Smooth muscle cell (in vitro differentiated cells): ENCODE results near the gene UBA5. TPM values are rescaled to one million over a fixed set of nuclear protein-coding genes. Genes with fewer than 3 reads are reported as not detected.

ENCODE experiments used
- DNase-seq: peaks from one replicate; lab custom pipeline; 2025; ENCODE audit not compliant: unreplicated experiment; lab: John Stamatoyannopoulos, UW
- H2AFZ ChIP-seq: fragments of 200-600 bp; sonication (generic); 2 replicates; pipeline ENCODE4 v1.6.0; 2016; ENCODE audit warnings: antibody characterized with exemption, low read depth, mild to moderate bottlenecking
- H3F3A ChIP-seq: fragments of 200-600 bp; sonication (generic); 2 replicates; pipeline ENCODE4 v1.6.0; 2017; ENCODE audit warnings: antibody characterized with exemption, low read depth
- H3K27ac ChIP-seq: fragments of 200-600 bp; sonication (generic); 2 replicates; pipeline ENCODE4 v1.5.1; 2016; ENCODE audit warnings: low read depth, mild to moderate bottlenecking
- H3K27me3 ChIP-seq: fragments of 200-600 bp; sonication (generic); 2 replicates; pipeline ENCODE4 v1.6.1; 2016; ENCODE audit warnings: low read depth, mild to moderate bottlenecking
- H3K36me3 ChIP-seq: fragments of 200-600 bp; sonication (generic); 2 replicates; pipeline ENCODE4 v1.5.1; 2016; ENCODE audit warnings: low read depth
- H3K4me1 ChIP-seq: fragments of 200-600 bp; sonication (generic); 2 replicates; pipeline ENCODE4 v1.5.1; 2016; ENCODE audit warnings: low read depth
- H3K4me2 ChIP-seq: fragments of 200-600 bp; sonication (generic); 2 replicates; pipeline ENCODE4 v1.6.0; 2016; ENCODE audit warnings: mild to moderate bottlenecking
- H3K4me3 ChIP-seq: fragments of 200-600 bp; sonication (generic); 2 replicates; pipeline ENCODE4 v1.5.1; 2016; ENCODE audit warnings: mild to moderate bottlenecking
- H3K79me2 ChIP-seq: fragments of 200-600 bp; sonication (generic); 2 replicates; pipeline ENCODE4 v1.6.0; 2016; ENCODE audit warnings: low read depth, mild to moderate bottlenecking
- H3K9ac ChIP-seq: fragments of 200-600 bp; sonication (generic); 2 replicates; pipeline ENCODE4 v1.6.0; 2016; ENCODE audit warnings: low read depth
- H3K9me3 ChIP-seq: fragments of 200-600 bp; sonication (generic); replicated peaks from 2 replicates; pipeline ENCODE4 v1.5.1; 2016; ENCODE audit warnings: low read depth
- H4K20me1 ChIP-seq: fragments of 200-600 bp; sonication (generic); 2 replicates; pipeline ENCODE4 v1.6.0; 2016; ENCODE audit warnings: low read depth
- WGBS: methylation state at CpG from one replicate; pipeline ENCODE4 v1.1.7; 2016; ENCODE audit warnings: low lambda C conversion rate; 5-methylcytosine and 5-hydroxymethylcytosine counted together
- polyA plus RNA-seq: library from polyadenylated mRNA; unstranded; fragments of >200 nt; fragmentation: Nextera tagmentation; extraction: Ambion mirVana; gene quantifications from 2 replicates; pipeline ENCODE4 v1.2.1, GENCODE V29; 2016
- total RNA-seq: library from RNA; depleted of rRNA; stranded (reverse); fragments of >200 nt; gene quantifications from 2 replicates; pipeline ENCODE4 v1.2.3, GENCODE V29; 2014
- TF ChIP-seq, protein P1 (sequence below): fragments of 200-600 bp; sonication (generic); IDR thresholded peaks from 2 replicates; pipeline ENCODE4 v1.5.1; 2017; ENCODE audit warnings: borderline replicate concordance, mild to moderate bottlenecking, antibody characterized with exemption; ENCODE audit not compliant: insufficient read depth, poor library complexity, severe bottlenecking

The UBA5 gene
- total and polyA plus RNA-seq, 2 experiments from 2014 or later = 36.0 to 43.7 TPM

DNA sequence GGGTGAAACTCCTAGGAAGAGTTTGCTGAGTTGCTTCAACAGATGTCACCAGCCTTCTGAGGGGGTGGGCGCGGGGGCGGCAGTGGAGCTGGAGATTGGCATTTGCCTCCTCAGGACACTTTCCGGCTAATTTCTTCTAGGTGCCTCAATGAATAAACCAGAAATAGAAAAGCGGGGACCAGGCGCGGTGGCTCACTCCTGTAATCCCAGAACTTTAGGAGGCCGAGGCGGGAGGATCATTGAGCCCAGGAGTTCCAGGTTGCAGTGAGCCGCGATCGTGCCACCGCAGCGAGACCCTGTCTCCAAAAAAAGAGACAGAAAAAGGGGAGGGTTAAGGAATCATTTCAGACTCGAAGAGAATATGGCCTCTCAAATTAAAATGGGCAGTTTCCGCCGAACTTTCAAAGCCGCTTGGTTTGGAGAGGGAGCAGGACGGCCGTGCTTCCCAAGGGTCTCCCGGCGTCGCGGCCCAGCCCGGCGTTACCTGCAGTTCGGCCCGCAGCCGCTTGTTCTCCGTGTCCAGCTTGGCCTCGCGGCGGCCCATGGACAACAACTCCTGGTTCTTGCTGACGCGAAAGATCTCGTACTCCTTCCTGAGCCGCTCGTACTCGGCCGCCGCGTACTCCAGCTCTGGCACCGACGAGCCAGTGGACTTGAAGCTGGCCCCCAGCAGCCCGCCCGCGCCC, 61.5 kb downstream of the UBA5 start:
- no peaks in the 10 kb centered on the region for H3K9me3 ChIP-seq
- 3% methylated on average over 45 of the region's 47 CpGs for WGBS
- DNase-seq = no peak
- H3K79me2 ChIP-seq = peaks cover 44% of the 10 kb centered on the region
- H3F3A ChIP-seq = peaks cover 19% of the 10 kb centered on the region
- no peaks in the 10 kb centered on the region for H3K27me3 ChIP-seq
- H4K20me1 ChIP-seq = peaks cover 19% of the 10 kb centered on the region
- H3K4me3 ChIP-seq = peak overlapping the region; percentile 97
- peak overlapping the region; percentile 97 for H2AFZ ChIP-seq
- peak overlapping the region; percentile 92 for H3K4me2 ChIP-seq
- peak overlapping the region; percentile 92 for H3K27ac ChIP-seq
- H3K4me1 ChIP-seq = peaks cover 17% of the 10 kb centered on the region
- H3K36me3 ChIP-seq = peaks cover 10% of the 10 kb centered on the region
- peak overlapping the region; percentile 88 for H3K9ac ChIP-seq
- TF ChIP-seq, protein P1, sequence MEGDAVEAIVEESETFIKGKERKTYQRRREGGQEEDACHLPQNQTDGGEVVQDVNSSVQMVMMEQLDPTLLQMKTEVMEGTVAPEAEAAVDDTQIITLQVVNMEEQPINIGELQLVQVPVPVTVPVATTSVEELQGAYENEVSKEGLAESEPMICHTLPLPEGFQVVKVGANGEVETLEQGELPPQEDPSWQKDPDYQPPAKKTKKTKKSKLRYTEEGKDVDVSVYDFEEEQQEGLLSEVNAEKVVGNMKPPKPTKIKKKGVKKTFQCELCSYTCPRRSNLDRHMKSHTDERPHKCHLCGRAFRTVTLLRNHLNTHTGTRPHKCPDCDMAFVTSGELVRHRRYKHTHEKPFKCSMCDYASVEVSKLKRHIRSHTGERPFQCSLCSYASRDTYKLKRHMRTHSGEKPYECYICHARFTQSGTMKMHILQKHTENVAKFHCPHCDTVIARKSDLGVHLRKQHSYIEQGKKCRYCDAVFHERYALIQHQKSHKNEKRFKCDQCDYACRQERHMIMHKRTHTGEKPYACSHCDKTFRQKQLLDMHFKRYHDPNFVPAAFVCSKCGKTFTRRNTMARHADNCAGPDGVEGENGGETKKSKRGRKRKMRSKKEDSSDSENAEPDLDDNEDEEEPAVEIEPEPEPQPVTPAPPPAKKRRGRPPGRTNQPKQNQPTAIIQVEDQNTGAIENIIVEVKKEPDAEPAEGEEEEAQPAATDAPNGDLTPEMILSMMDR = no peak

DNA sequence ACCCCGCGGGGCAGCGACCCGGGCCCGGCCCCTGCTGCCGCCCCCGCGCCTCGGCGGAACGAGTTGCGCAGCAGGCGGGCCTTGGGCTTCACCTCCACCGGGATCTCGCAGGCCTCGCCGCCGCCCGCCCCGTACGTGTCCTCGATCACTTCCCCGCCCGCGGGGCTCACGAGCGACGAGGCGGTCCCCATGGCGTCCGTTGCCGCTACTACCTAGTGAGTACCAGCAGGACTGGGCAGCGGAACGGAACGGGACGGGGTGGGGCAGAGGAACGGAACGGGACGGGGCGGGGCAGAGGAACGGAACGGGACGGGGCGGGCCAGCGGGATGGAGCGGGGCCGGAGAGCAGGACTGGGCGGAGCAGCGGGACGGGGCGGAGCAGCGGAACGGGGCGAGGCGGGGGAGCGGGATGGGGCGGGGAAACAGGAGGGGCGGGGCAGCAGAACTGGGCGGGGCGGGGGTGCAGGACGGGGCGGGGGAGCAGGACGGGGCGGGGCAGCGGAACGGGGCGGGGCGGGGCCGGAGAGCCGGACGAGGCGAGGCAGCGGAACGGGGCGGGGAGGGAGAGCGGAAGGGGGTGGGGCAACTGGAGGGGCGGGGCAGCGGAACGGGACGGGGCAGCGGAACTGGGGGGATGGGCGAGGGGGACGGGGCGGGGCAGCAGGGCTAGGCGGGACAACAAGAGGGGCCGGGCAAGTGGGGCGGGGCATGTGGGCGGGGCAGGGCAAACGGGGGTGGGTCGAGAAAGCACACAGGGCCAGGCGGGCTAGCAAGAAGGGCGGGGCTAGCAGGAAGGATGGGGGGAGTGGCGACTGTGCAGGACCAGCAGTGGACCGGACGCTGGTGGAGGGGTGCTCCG, 62.3 kb downstream of the UBA5 start, which contains the start of gene NPHP3:
NPHP3 (minus strand) TSS at position 245 of the 859 bp plus-strand sequence; CDS start at position 191, 54 bp downstream.
- H3F3A ChIP-seq = peaks cover 19% of the 10 kb centered on the region
- H3K79me2 ChIP-seq = peaks cover 36% of the 10 kb centered on the region

DNA sequence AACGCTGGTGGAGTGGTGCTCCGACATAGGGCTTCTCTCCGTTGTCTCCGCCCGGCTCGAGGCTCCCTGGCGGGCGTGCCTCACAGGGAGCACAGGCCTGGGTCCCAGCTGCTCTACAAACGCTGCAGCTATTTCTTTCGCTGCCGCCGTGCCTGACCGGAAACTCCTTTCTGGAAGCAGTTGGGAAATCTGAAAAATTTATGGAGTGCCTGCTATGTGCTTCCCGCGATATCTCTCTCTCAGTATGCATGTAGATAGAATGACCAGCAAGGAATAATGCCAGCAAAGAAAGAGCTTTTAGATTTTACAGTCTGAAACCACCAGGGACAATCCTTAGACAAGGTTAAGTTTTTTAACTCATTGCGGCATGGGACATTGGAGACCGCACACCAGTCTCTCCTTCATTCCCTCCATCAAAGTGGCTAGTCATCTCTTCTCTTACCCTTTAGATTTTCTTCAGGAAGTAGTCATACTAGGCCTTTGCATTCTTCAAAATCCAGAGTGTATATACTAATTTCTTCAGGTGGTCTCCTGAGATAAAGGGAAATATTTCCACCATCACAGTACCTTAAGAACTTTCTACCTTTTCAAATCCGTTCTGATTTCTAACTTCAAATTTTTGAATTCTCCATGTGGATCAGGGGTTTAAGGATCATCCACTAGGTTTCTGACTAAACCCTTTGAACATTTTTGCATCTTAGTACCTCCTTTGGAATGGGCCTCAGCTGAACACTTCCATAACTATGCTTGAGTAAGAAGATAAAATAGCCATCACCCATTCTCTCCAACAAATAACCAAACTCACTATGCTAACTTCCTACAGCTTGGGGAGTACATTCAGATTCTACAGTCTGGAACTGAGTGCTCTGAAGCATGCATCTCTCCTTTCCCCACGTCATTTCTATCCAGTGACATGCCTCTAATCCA, 63.2 kb downstream of the UBA5 start:
- H4K20me1 ChIP-seq = peaks cover 19% of the 10 kb centered on the region
- no peak overlapping the region for H3K9ac ChIP-seq
- H3K9me3 ChIP-seq = no peaks in the 10 kb centered on the region
- TF ChIP-seq, protein P1 = no peak
- peaks cover 5% of the 10 kb centered on the region for H3K36me3 ChIP-seq
- H2AFZ ChIP-seq = peak overlapping the region; percentile 82
- H3K27ac ChIP-seq = peak overlapping the region; percentile 28
- H3K4me2 ChIP-seq = peak overlapping the region; percentile 77
- H3K79me2 ChIP-seq = peaks cover 34% of the 10 kb centered on the region
- H3K4me3 ChIP-seq = peak overlapping the region; percentile 60
- H3K27me3 ChIP-seq = no peaks in the 10 kb centered on the region
- peaks cover 17% of the 10 kb centered on the region for H3K4me1 ChIP-seq
- peaks cover 19% of the 10 kb centered on the region for H3F3A ChIP-seq
- 16% methylated on average over 19 of the region's 19 CpGs for WGBS
- no peak for DNase-seq

More for the DNA sequence above, 62.3 kb downstream of the UBA5 start, which contains the start of gene NPHP3:
- peak within 1 kb of the TSS; percentile 92 for H3K4me2 ChIP-seq
- H4K20me1 ChIP-seq = peaks cover 19% of the 10 kb centered on the region
- H3K4me1 ChIP-seq = peaks cover 17% of the 10 kb centered on the region
- no peaks in the 10 kb centered on the region for H3K27me3 ChIP-seq
- H2AFZ ChIP-seq = peak within 1 kb of the TSS; percentile 97
- DNase-seq = peak; percentile 98
- peaks cover 9% of the 10 kb centered on the region for H3K36me3 ChIP-seq
- peak within 1 kb of the TSS; percentile 88 for H3K9ac ChIP-seq
- no peaks in the 10 kb centered on the region for H3K9me3 ChIP-seq
- peak within 1 kb of the TSS; percentile 92 for H3K27ac ChIP-seq
- under 1% methylated on average over 48 of the region's 96 CpGs for WGBS
- peak within 1 kb of the TSS; percentile 97 for H3K4me3 ChIP-seq
- TF ChIP-seq, protein P1 = no peak
